Thyroid gland (tissue), 4 donors: Measurements from ENCODE around the gene MAP2K5. TPM values are rescaled to one million over a fixed set of nuclear protein-coding genes. Genes with fewer than 3 reads are reported as not detected.

Experiments used
- DNase-seq, 2 donors: peaks; one replicate each; pipeline ENCODE4 v3.0.0-alpha.2; 2019
- H3K27ac ChIP-seq, 3 donors: fragments of 200-600 bp; sonication (generic); 1 replicate in 2 of 3; 2 replicates in 1 of 3; pipeline ENCODE4 v1.5.1; 2016 to 2019; ENCODE audit warnings: mild to moderate bottlenecking in 1 of 3, moderate library complexity in 1 of 3
- H3K27me3 ChIP-seq: fragments of 200-600 bp; sonication (generic); one replicate; pipeline ENCODE4 v1.5.1; 2019
- H3K36me3 ChIP-seq, 2 donors: fragments of 200-600 bp; sonication (generic); one replicate each; pipeline ENCODE4 v1.5.1; 2016 to 2019
- H3K4me1 ChIP-seq, 2 donors: fragments of 200-600 bp; sonication (generic); one replicate each; pipeline ENCODE4 v1.5.1; 2017 to 2019
- H3K4me3 ChIP-seq, 3 donors: fragments of 200-600 bp; sonication (generic); replicated peaks in 1 of 3; 1 replicate in 2 of 3; 2 replicates in 1 of 3; pipeline ENCODE4 v1.5.1; 2016; ENCODE audit warnings: mild to moderate bottlenecking in 1 of 3
- H3K9me3 ChIP-seq: fragments of 200-600 bp; sonication (generic); one replicate; pipeline ENCODE4 v1.5.1; 2017
- CTCF ChIP-seq, 6 experiments: fragments of 200-600 bp in 3 of 6; fragments of 450-650 bp in 3 of 6; sonication (generic) in 3 of 6; IDR thresholded peaks; one replicate each; pipeline ENCODE4 v1.5.1; 2016 to 2019; ENCODE audit warnings: antibody characterized with exemption in 6 of 6, mild to moderate bottlenecking in 2 of 6, inconsistent platforms in 1 of 6, moderate library complexity in 1 of 6
- POLR2A ChIP-seq, 2 donors: fragments of 450-650 bp; IDR thresholded peaks; one replicate each; pipeline ENCODE4 v1.6.1; 2017; ENCODE audit warnings: antibody characterized with exemption in 2 of 2, mild to moderate bottlenecking in 2 of 2, moderate library complexity in 1 of 2
- WGBS, 2 donors: methylation state at CpG; one replicate each; pipeline ENCODE4 v1.1.5; 2017; 5-methylcytosine and 5-hydroxymethylcytosine counted together
- intact Hi-C: fragments of 100-400 bp; cut with DNase I; formaldehyde crosslinking; loops from one replicate; pipeline ENCODE4 v1.15.1; 2023
- total RNA-seq, 4 donors: library from RNA; depleted of rRNA; stranded (reverse); fragments of >200 nt; gene quantifications; one replicate each; pipeline ENCODE4 v1.2.3, GENCODE V29; 2016

Gene MAP2K5
- total RNA-seq, 4 donors from 2014 or later = 10.2 to 32.1 (median 15.9) TPM

- WGBS, 2 donors = 96 to 97% methylated on average over 3 of the region's 3 CpGs
- H3K27me3 ChIP-seq = no peaks in the 10 kb centered on the region
- H3K4me1 ChIP-seq = peaks cover 9 to 19% of the 10 kb centered on the region in 2 donors
- no peaks in the 10 kb centered on the region for H3K9me3 ChIP-seq
- H3K4me3 ChIP-seq = no peak overlapping the region
- TF ChIP-seq CTCF (IDR thresholded peaks at IDR 0.05) (no peak), POLR2A (IDR thresholded peaks at IDR 0.05) (no peak)
- H3K27ac ChIP-seq = no peak overlapping the region
- H3K36me3 ChIP-seq = peaks cover 0 to 4% of the 10 kb centered on the region in 2 donors
- intact Hi-C loops = no loop called here
- DNase-seq = no peak
Observed at GRCh38 chr15:67564968-67565345, 22.5 kb downstream of the MAP2K5 start.

GRCh38 chr15:67569668-67570067, 27.2 kb downstream of the MAP2K5 start:
- H3K4me1 ChIP-seq = peaks cover 3 to 8% of the 10 kb centered on the region in 2 donors
- intact Hi-C loops = no loop called here
- no peak overlapping the region for H3K27ac ChIP-seq
- DNase-seq = no peak
- 75 to 80% methylated on average over 3 of the region's 3 CpGs for WGBS, 2 donors
- TF ChIP-seq CTCF (IDR thresholded peaks at IDR 0.05) (no peak), POLR2A (IDR thresholded peaks at IDR 0.05) (no peak)
- H3K4me3 ChIP-seq = no peak overlapping the region
- no peaks in the 10 kb centered on the region for H3K27me3 ChIP-seq
- H3K36me3 ChIP-seq = peaks cover 0 to under 1% of the 10 kb centered on the region in 2 donors
- H3K9me3 ChIP-seq = no peaks in the 10 kb centered on the region

GRCh38 chr15:67570875-67571647, 28.6 kb downstream of the MAP2K5 start:
- Histone ChIP-seq H3K27me3 (no peaks in the 10 kb centered on the region), H3K4me1 (peaks cover 3 to 8% of the 10 kb centered on the region in 2 donors), H3K36me3 (no peaks in the 10 kb centered on the region), H3K9me3 (no peaks in the 10 kb centered on the region), H3K4me3 (no peak overlapping the region), H3K27ac (no peak overlapping the region)
- no peak for DNase-seq
- intact Hi-C loops = no loop called here
- 95 to 96% methylated on average over 4 of the region's 4 CpGs for WGBS, 2 donors
- no peak for TF ChIP-seq CTCF (IDR thresholded peaks at IDR 0.05)
- TF ChIP-seq POLR2A (IDR thresholded peaks at IDR 0.05) = no peak

GRCh38 chr15:67571648-67572415, 29.3 kb downstream of the MAP2K5 start:
- intact Hi-C loops = no loop called here
- H3K27ac ChIP-seq = no peak overlapping the region
- H3K9me3 ChIP-seq = no peaks in the 10 kb centered on the region
- H3K4me3 ChIP-seq = no peak overlapping the region
- no peak for DNase-seq
- no peak for TF ChIP-seq POLR2A (IDR thresholded peaks at IDR 0.05)
- no peak for TF ChIP-seq CTCF (IDR thresholded peaks at IDR 0.05)
- no peaks in the 10 kb centered on the region for H3K27me3 ChIP-seq
- no peaks in the 10 kb centered on the region for H3K36me3 ChIP-seq
- WGBS, 2 donors = 96 to 98% methylated on average over 5 of the region's 5 CpGs
- H3K4me1 ChIP-seq = peaks cover 3 to 8% of the 10 kb centered on the region in 2 donors

GRCh38 chr15:67573194-67573593, 30.7 kb downstream of the MAP2K5 start:
- Histone ChIP-seq H3K27me3 (no peaks in the 10 kb centered on the region), H3K27ac (no peak overlapping the region), H3K4me1 (peaks cover 3 to 8% of the 10 kb centered on the region in 2 donors), H3K9me3 (no peaks in the 10 kb centered on the region), H3K4me3 (no peak overlapping the region), H3K36me3 (no peaks in the 10 kb centered on the region)
- TF ChIP-seq CTCF (IDR thresholded peaks at IDR 0.05) (no peak), POLR2A (IDR thresholded peaks at IDR 0.05) (no peak)
- DNase-seq = no peak
- intact Hi-C loops = no loop called here
- 95 to 100% methylated on average over 3 of the region's 3 CpGs for WGBS, 2 donors
